ENCODE results near the gene PTPRD.

DNA sequence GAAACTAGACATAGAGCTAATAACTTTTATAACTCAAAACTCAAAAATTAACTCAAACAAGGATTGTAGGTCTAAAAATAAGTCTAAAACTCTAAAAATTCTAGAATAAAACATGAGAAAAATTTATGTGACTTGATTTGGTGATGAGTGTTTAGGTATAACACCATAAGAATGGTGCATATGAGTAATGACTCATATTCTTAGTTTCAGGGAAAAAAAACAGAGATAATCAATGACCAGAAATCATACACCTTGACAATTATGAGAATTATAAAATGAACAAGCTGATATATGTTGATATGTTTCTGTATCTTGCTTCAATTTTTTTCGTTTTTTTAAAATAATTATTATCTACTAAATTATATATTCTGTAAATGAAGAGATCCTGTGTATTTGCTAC lies 541.2 kb downstream of the PTPRD start:
- TF ChIP-seq, protein P1, sequence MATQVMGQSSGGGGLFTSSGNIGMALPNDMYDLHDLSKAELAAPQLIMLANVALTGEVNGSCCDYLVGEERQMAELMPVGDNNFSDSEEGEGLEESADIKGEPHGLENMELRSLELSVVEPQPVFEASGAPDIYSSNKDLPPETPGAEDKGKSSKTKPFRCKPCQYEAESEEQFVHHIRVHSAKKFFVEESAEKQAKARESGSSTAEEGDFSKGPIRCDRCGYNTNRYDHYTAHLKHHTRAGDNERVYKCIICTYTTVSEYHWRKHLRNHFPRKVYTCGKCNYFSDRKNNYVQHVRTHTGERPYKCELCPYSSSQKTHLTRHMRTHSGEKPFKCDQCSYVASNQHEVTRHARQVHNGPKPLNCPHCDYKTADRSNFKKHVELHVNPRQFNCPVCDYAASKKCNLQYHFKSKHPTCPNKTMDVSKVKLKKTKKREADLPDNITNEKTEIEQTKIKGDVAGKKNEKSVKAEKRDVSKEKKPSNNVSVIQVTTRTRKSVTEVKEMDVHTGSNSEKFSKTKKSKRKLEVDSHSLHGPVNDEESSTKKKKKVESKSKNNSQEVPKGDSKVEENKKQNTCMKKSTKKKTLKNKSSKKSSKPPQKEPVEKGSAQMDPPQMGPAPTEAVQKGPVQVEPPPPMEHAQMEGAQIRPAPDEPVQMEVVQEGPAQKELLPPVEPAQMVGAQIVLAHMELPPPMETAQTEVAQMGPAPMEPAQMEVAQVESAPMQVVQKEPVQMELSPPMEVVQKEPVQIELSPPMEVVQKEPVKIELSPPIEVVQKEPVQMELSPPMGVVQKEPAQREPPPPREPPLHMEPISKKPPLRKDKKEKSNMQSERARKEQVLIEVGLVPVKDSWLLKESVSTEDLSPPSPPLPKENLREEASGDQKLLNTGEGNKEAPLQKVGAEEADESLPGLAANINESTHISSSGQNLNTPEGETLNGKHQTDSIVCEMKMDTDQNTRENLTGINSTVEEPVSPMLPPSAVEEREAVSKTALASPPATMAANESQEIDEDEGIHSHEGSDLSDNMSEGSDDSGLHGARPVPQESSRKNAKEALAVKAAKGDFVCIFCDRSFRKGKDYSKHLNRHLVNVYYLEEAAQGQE (tag by site-specific recombination; IDR thresholded peaks at IDR 0.05) = no peak
- TF ChIP-seq, protein P2, sequence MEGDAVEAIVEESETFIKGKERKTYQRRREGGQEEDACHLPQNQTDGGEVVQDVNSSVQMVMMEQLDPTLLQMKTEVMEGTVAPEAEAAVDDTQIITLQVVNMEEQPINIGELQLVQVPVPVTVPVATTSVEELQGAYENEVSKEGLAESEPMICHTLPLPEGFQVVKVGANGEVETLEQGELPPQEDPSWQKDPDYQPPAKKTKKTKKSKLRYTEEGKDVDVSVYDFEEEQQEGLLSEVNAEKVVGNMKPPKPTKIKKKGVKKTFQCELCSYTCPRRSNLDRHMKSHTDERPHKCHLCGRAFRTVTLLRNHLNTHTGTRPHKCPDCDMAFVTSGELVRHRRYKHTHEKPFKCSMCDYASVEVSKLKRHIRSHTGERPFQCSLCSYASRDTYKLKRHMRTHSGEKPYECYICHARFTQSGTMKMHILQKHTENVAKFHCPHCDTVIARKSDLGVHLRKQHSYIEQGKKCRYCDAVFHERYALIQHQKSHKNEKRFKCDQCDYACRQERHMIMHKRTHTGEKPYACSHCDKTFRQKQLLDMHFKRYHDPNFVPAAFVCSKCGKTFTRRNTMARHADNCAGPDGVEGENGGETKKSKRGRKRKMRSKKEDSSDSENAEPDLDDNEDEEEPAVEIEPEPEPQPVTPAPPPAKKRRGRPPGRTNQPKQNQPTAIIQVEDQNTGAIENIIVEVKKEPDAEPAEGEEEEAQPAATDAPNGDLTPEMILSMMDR (tag by site-specific recombination; IDR thresholded peaks at IDR 0.05) = no peak
- TF ChIP-seq ZNF404 (tag by site-specific recombination; IDR thresholded peaks at IDR 0.05) (no peak), GLIS2 (tag by site-specific recombination; IDR thresholded peaks at IDR 0.05) (no peak), ZNF830 (tag by site-specific recombination; IDR thresholded peaks at IDR 0.05; ENCODE audit: low read depth) (no peak), ZNF10 (tag by site-specific recombination; IDR thresholded peaks at IDR 0.05) (no peak), ZNF571 (tag by site-specific recombination; IDR thresholded peaks at IDR 0.05) (no peak), ZNF501 (tag by site-specific recombination; IDR thresholded peaks at IDR 0.05) (no peak), ZNF214 (tag by site-specific recombination; IDR thresholded peaks at IDR 0.05; ENCODE audit: borderline replicate concordance) (no peak)
- TF ChIP-seq, protein P3, sequence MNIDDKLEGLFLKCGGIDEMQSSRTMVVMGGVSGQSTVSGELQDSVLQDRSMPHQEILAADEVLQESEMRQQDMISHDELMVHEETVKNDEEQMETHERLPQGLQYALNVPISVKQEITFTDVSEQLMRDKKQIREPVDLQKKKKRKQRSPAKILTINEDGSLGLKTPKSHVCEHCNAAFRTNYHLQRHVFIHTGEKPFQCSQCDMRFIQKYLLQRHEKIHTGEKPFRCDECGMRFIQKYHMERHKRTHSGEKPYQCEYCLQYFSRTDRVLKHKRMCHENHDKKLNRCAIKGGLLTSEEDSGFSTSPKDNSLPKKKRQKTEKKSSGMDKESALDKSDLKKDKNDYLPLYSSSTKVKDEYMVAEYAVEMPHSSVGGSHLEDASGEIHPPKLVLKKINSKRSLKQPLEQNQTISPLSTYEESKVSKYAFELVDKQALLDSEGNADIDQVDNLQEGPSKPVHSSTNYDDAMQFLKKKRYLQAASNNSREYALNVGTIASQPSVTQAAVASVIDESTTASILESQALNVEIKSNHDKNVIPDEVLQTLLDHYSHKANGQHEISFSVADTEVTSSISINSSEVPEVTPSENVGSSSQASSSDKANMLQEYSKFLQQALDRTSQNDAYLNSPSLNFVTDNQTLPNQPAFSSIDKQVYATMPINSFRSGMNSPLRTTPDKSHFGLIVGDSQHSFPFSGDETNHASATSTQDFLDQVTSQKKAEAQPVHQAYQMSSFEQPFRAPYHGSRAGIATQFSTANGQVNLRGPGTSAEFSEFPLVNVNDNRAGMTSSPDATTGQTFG (tag by site-specific recombination; IDR thresholded peaks at IDR 0.05; ENCODE audit: borderline replicate concordance) = no peak
